MM.1S (cell line): ENCODE data around the gene ANO10.

Experiments used
- EZH2 ChIP-seq: fragments of 300-600 bp; sonication (generic); optimal IDR thresholded peaks from 2 replicates; pipeline ENCODE3; 2017; ENCODE audit warnings: low read depth, mild to moderate bottlenecking, antibody characterized with exemption, low read length, mixed read lengths
- EZH2phosphoT487 ChIP-seq: fragments of 300-600 bp; sonication (generic); IDR thresholded peaks from 2 replicates; pipeline ENCODE4 v1.6.1; 2018; ENCODE audit warnings: antibody characterized with exemption, low read length
- TF ChIP-seq, protein P1 (sequence below): fragments of 300-600 bp; sonication (generic); IDR thresholded peaks from 2 replicates; pipeline ENCODE4 v1.5.1; 2016; ENCODE audit warnings: antibody characterized with exemption, low read length, mixed read lengths

DNA sequence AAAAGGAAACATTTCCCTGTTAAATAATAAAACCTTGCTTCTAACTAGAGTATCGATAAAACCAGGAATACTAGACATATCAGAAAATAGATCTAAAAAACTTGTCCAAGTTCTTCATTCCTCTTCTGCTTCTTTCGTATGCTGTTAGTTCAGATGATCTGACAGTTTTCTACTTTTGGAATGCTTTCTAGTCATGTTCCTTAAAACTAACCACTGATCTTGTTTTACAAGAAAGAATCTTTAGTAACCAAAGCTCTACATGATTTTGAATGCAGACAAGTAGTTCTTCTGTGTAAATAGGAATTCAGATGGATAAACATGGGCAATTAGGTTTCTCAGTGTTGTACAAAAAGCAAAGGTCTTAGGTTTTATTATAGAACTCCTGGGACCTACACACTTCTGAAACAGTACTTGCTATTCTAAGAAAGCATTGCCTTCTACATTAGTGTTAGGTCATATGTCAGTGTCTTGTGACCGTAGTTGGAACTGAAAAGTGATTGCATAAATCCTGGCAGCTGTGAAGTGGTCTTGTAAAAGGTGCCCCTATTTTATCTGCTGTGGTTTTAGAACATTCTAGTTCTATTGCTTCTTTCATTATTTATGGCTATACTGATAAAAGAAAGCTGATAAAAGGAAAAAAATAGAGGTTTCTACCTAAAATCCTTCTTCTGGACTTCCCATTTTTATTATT is 294.8 kb downstream of the ANO10 start:
- TF ChIP-seq, protein P1, sequence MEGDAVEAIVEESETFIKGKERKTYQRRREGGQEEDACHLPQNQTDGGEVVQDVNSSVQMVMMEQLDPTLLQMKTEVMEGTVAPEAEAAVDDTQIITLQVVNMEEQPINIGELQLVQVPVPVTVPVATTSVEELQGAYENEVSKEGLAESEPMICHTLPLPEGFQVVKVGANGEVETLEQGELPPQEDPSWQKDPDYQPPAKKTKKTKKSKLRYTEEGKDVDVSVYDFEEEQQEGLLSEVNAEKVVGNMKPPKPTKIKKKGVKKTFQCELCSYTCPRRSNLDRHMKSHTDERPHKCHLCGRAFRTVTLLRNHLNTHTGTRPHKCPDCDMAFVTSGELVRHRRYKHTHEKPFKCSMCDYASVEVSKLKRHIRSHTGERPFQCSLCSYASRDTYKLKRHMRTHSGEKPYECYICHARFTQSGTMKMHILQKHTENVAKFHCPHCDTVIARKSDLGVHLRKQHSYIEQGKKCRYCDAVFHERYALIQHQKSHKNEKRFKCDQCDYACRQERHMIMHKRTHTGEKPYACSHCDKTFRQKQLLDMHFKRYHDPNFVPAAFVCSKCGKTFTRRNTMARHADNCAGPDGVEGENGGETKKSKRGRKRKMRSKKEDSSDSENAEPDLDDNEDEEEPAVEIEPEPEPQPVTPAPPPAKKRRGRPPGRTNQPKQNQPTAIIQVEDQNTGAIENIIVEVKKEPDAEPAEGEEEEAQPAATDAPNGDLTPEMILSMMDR, result no peak
- TF ChIP-seq EZH2phosphoT487, result no peak
- no peak for TF ChIP-seq EZH2
